Measurements from ENCODE around the gene CCDC190.

CCDC190 gene

DNA sequence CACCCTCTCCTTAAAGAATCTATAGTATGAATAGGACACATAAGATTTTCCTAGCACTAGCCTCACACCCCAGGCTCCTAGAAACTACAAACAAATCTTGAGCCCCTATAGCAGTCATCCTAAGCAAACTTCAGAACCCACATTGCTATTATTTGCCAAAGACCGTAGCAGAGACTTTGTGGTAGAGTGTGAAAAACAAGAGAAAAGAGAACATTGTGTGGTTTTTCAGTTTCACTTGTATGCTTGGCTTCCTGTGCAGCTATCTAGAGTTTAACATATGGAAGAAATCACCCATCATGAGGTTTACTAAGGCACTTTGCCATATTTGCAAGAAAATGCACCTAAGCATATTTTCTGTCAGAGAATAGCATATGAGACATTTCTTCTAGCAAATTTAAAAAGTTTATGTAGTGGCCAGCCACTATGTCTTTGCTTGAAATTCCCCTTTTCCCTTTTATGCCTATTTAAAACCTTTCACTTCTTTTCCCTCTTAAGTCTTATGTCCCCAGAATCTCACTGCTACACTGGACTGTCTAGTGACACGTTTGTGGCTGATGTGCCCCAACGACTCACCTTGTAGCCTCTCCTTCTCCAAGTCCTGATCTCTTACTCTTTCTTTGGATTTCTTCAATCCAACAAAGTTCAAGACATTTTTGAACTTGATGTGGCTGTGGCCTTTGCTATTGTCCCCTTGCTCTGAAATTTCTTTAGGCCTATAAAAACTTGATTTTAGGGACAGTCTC is 25.6 kb downstream of the CCDC190 start:
- no peak overlapping the region for H3K4me3 ChIP-seq (ENCODE audit: low read depth in 1 of 2, low read length in 2 of 2)
- no peak for ATAC-seq (ENCODE audit: insufficient read depth, low read depth)
- TF ChIP-seq, protein P1, sequence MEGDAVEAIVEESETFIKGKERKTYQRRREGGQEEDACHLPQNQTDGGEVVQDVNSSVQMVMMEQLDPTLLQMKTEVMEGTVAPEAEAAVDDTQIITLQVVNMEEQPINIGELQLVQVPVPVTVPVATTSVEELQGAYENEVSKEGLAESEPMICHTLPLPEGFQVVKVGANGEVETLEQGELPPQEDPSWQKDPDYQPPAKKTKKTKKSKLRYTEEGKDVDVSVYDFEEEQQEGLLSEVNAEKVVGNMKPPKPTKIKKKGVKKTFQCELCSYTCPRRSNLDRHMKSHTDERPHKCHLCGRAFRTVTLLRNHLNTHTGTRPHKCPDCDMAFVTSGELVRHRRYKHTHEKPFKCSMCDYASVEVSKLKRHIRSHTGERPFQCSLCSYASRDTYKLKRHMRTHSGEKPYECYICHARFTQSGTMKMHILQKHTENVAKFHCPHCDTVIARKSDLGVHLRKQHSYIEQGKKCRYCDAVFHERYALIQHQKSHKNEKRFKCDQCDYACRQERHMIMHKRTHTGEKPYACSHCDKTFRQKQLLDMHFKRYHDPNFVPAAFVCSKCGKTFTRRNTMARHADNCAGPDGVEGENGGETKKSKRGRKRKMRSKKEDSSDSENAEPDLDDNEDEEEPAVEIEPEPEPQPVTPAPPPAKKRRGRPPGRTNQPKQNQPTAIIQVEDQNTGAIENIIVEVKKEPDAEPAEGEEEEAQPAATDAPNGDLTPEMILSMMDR (IDR thresholded peaks at IDR 0.05; ENCODE audit: borderline replicate concordance, extremely low read depth, low read length, poor library complexity, severe bottlenecking): no peak
- no peak for TF ChIP-seq EZH2 (IDR thresholded peaks at IDR 0.05; ENCODE audit: borderline replicate concordance, low read depth, low read length, severe bottlenecking)
- peaks cover 9% of the 10 kb centered on the region for H3K9me3 ChIP-seq (ENCODE audit: insufficient read depth, low read length, severe bottlenecking)
- H3K27me3 ChIP-seq (ENCODE audit: insufficient read depth, low read length, poor library complexity): no peaks in the 10 kb centered on the region
- no peaks in the 10 kb centered on the region for H3K4me1 ChIP-seq (ENCODE audit: insufficient read depth, low read length)
- DNase-seq: no peak
- H3K9ac ChIP-seq (ENCODE audit: low read depth, low read length): no peak overlapping the region
- no peaks in the 10 kb centered on the region for H3K79me2 ChIP-seq (ENCODE audit: insufficient read depth, low read length)
- H3K4me2 ChIP-seq (ENCODE audit: insufficient read depth, low read length): no peak overlapping the region
- H2AFZ ChIP-seq (ENCODE audit: low read depth, low read length): no peak overlapping the region
- H4K20me1 ChIP-seq (ENCODE audit: insufficient read depth, low read length): no peaks in the 10 kb centered on the region
- no peaks in the 10 kb centered on the region for H3K36me3 ChIP-seq (ENCODE audit: insufficient read depth, low read length)
- H3K27ac ChIP-seq (ENCODE audit: low read length): no peak overlapping the region

DNA sequence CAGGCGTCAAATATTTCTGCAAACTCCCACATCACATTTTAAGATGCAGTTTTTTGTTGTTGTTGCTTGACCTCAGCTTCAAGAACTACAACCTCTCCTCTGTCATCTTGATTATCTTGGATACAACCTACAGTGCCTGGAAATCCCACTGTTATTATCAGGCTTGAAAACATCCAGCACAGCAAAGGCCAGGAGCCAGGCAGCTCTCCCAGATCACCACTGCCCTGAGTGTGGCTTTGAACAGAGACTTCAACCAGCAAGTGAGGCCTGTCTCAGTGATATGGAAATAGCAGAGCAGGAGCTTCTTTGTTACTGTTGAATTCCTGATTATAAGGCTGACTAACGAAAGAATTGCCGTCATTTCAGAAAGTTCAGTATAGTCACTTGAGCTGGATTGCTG is 28.5 kb downstream of the CCDC190 start:
- DNase-seq (no peak), ATAC-seq (ENCODE audit: insufficient read depth, low read depth) (no peak)
- TF ChIP-seq EZH2 (IDR thresholded peaks at IDR 0.05; ENCODE audit: borderline replicate concordance, low read depth, low read length, severe bottlenecking): no peak
- TF ChIP-seq, protein P1 (IDR thresholded peaks at IDR 0.05; ENCODE audit: borderline replicate concordance, extremely low read depth, low read length, poor library complexity, severe bottlenecking): no peak
- Histone ChIP-seq H3K9me3 (ENCODE audit: insufficient read depth, low read length, severe bottlenecking) (no peaks in the 10 kb centered on the region), H3K4me3 (ENCODE audit: low read depth in 1 of 2, low read length in 2 of 2) (no peak overlapping the region), H3K4me1 (ENCODE audit: insufficient read depth, low read length) (no peaks in the 10 kb centered on the region), H4K20me1 (ENCODE audit: insufficient read depth, low read length) (no peaks in the 10 kb centered on the region), H3K27me3 (ENCODE audit: insufficient read depth, low read length, poor library complexity) (no peaks in the 10 kb centered on the region), H3K79me2 (ENCODE audit: insufficient read depth, low read length) (no peaks in the 10 kb centered on the region), H3K36me3 (ENCODE audit: insufficient read depth, low read length) (no peaks in the 10 kb centered on the region), H3K4me2 (ENCODE audit: insufficient read depth, low read length) (no peak overlapping the region), H3K9ac (ENCODE audit: low read depth, low read length) (no peak overlapping the region), H2AFZ (ENCODE audit: low read depth, low read length) (no peak overlapping the region), H3K27ac (ENCODE audit: low read length) (no peak overlapping the region)

DNA sequence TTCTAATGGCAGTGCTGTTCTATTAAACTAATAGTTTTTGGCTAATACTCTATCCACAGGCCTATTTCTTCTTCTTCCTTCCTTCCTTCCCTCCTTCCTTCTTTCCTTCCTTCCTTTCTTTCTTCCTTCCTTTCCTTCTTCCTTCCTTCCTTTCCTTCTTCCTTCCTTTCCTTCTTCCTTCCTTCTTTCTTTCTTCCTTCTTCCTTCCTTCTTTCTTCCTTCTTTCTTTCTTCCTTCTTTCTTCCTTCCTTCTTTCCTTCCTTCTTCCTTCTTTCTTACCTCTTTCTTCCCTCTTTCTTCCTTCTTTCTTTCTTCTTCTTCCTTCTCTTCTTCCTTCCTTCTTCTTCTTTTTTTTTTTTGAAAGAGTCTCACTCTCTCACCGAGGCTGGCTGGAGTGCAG is 31.7 kb downstream of the CCDC190 start:
- no peaks in the 10 kb centered on the region for H4K20me1 ChIP-seq (ENCODE audit: insufficient read depth, low read length)
- ATAC-seq (ENCODE audit: insufficient read depth, low read depth) (no peak), DNase-seq (no peak)
- no peak for TF ChIP-seq EZH2 (IDR thresholded peaks at IDR 0.05; ENCODE audit: borderline replicate concordance, low read depth, low read length, severe bottlenecking)
- TF ChIP-seq, protein P1 (IDR thresholded peaks at IDR 0.05; ENCODE audit: borderline replicate concordance, extremely low read depth, low read length, poor library complexity, severe bottlenecking): no peak
- no peak overlapping the region for H3K27ac ChIP-seq (ENCODE audit: low read length)
- no peak overlapping the region for H2AFZ ChIP-seq (ENCODE audit: low read depth, low read length)
- no peaks in the 10 kb centered on the region for H3K9me3 ChIP-seq (ENCODE audit: insufficient read depth, low read length, severe bottlenecking)
- H3K4me1 ChIP-seq (ENCODE audit: insufficient read depth, low read length): no peaks in the 10 kb centered on the region
- H3K27me3 ChIP-seq (ENCODE audit: insufficient read depth, low read length, poor library complexity): no peaks in the 10 kb centered on the region
- H3K9ac ChIP-seq (ENCODE audit: low read depth, low read length): no peak overlapping the region
- no peaks in the 10 kb centered on the region for H3K79me2 ChIP-seq (ENCODE audit: insufficient read depth, low read length)
- no peak overlapping the region for H3K4me3 ChIP-seq (ENCODE audit: low read depth in 1 of 2, low read length in 2 of 2)
- H3K36me3 ChIP-seq (ENCODE audit: insufficient read depth, low read length): no peaks in the 10 kb centered on the region
- H3K4me2 ChIP-seq (ENCODE audit: insufficient read depth, low read length): no peak overlapping the region
